HCT116 (cell line): ENCODE measurements around the gene FBXL2. TPM values are rescaled to one million over a fixed set of nuclear protein-coding genes. Genes with fewer than 3 reads are reported as not detected.
"Not testable (repeated sequence)": the region's sequence is repeated elsewhere in the genome, so short reads cannot be mapped to it uniquely, and the experiment has no call there.

ENCODE experiments used
- ATAC-seq: fragments of 200-7000 bp; cut with Tn5 transposase; 2 replicates; pipeline ENCODE4 v1.9.1; 2020; ENCODE audit warnings: mild to moderate bottlenecking, moderate library complexity
- BruUV-seq: library from RNA; stranded (reverse); fragments of 400-500 nt; replicated peaks from 2 replicates; lab custom pipeline; 2021; lab: Mats Ljungman, UMichigan
- CTCF ChIA-PET: fragments of 300-600 bp; sonication (Branson Sonifier 250); formaldehyde crosslinking; loops from one replicate; lab custom pipeline; 2021; ENCODE audit warnings: antibody characterized with exemption; lab: Charles Lee
- POLR2A ChIA-PET: fragments of 300-600, 350-600 bp; sonication (Branson Sonifier 250); formaldehyde crosslinking; loops from one replicate; lab custom pipeline; 2021; ENCODE audit warnings: antibody characterized with exemption; lab: Charles Lee
- RAD21 ChIA-PET, 2 experiments: fragments of 300-600 bp; sonication (Branson Sonifier 250); formaldehyde crosslinking; loops; one replicate each; lab custom pipeline; 2023; ENCODE audit warnings: low total read pairs in 2 of 2; ENCODE audit not compliant: uncharacterized antibody in 2 of 2, unreplicated experiment in 2 of 2, low non-redundant PET in 1 of 2; lab: Charles Lee
- DNase-seq: peaks from one replicate; pipeline ENCODE4 v3.0.0-alpha.2; 2010; ENCODE audit warnings: low read depth, low spot score
- H2AFZ ChIP-seq: fragments of 200-600 bp; shearing (Covaris generic), sonication (generic); 2 replicates; pipeline ENCODE4 v1.6.1; 2017; ENCODE audit warnings: low read depth, mixed run types, mixed read lengths, antibody characterized with exemption, low read length; ENCODE audit not compliant: poor library complexity, severe bottlenecking
- H3K27ac ChIP-seq: 2 replicates; pipeline ENCODE4 v1.5.1; 2012; ENCODE audit warnings: low read depth, low read length
- H3K27me3 ChIP-seq: fragments of 200-600 bp; sonication (generic); 2 replicates; pipeline ENCODE4 v1.6.1; 2016; ENCODE audit warnings: mixed run types, low read length, mixed read lengths; ENCODE audit not compliant: insufficient read depth
- H3K36me3 ChIP-seq, 2 experiments: fragments of 200-500 bp in 1 of 2; fragments of 200-600 bp in 1 of 2; sonication (Bioruptor generic) in 1 of 2; sonication (generic) in 1 of 2; 2 replicates each; pipeline versions ENCODE4 v1.5.1 to v1.6.1; 2014 to 2016; ENCODE audit warnings: low read length in 2 of 2, inconsistent platforms in 1 of 2, mixed read lengths in 1 of 2, mixed run types in 1 of 2; ENCODE audit not compliant: insufficient read depth in 2 of 2, control insufficient read depth in 1 of 2
- H3K4me1 ChIP-seq, 2 experiments: fragments of 200-600 bp in 1 of 2; sonication (generic) in 1 of 2; 2 replicates each; pipeline versions ENCODE4 v1.5.1 to v1.6.1; 2012 to 2017; ENCODE audit warnings: low read length in 2 of 2, inconsistent platforms in 1 of 2, mild to moderate bottlenecking in 1 of 2, mixed read lengths in 1 of 2, mixed run types in 1 of 2, moderate library complexity in 1 of 2; ENCODE audit not compliant: insufficient read depth in 2 of 2, control insufficient read depth in 1 of 2
- H3K4me2 ChIP-seq: fragments of 200-600 bp; sonication (generic); 2 replicates; pipeline ENCODE4 v1.6.1; 2017; ENCODE audit warnings: mixed run types, low read length, mixed read lengths
- H3K4me3 ChIP-seq, 2 experiments: fragments of 200-600 bp in 1 of 2; sonication (generic) in 1 of 2; replicated peaks in 1 of 2; 2 replicates each; pipeline ENCODE4 v1.5.1; 2011 to 2016; ENCODE audit warnings: low read length in 2 of 2, control low read depth in 1 of 2, low read depth in 1 of 2, mild to moderate bottlenecking in 1 of 2, mixed read lengths in 1 of 2, mixed run types in 1 of 2
- H3K79me2 ChIP-seq: fragments of 200-600 bp; sonication (generic); 2 replicates; pipeline ENCODE4 v1.6.1; 2017; ENCODE audit warnings: mild to moderate bottlenecking, mixed run types, low read length, moderate library complexity, mixed read lengths; ENCODE audit not compliant: insufficient read depth
- H3K9ac ChIP-seq: fragments of 200-600 bp; sonication (generic); 2 replicates; pipeline ENCODE4 v1.6.1; 2016; ENCODE audit warnings: low read length, mixed read lengths
- H3K9me2 ChIP-seq: fragments of 200-600 bp; sonication (generic), shearing (Covaris generic); 2 replicates; pipeline ENCODE4 v1.6.1; 2017; ENCODE audit warnings: mixed run types, mild to moderate bottlenecking, moderate library complexity; ENCODE audit not compliant: insufficient read depth
- H3K9me3 ChIP-seq, 2 experiments: fragments of 200-500 bp in 1 of 2; fragments of 200-600 bp in 1 of 2; sonication (Bioruptor generic) in 1 of 2; sonication (generic) in 1 of 2; 2 replicates each; pipeline ENCODE4 v1.6.1; 2014 to 2017; ENCODE audit warnings: low read length in 2 of 2, mixed read lengths in 2 of 2, inconsistent platforms in 1 of 2, low read depth in 1 of 2, mild to moderate bottlenecking in 1 of 2, mixed run types in 1 of 2, moderate library complexity in 1 of 2; ENCODE audit not compliant: control insufficient read depth in 1 of 2, insufficient read depth in 1 of 2
- H4K20me1 ChIP-seq: fragments of 200-600 bp; sonication (generic), shearing (Covaris generic); 2 replicates; pipeline ENCODE4 v1.6.1; 2017; ENCODE audit warnings: mixed run types, mild to moderate bottlenecking, moderate library complexity; ENCODE audit not compliant: insufficient read depth
- CEBPB ChIP-seq: IDR thresholded peaks from 2 replicates; pipeline ENCODE4 v1.6.1; 2012; ENCODE audit warnings: low read depth
- EGR1 ChIP-seq: IDR thresholded peaks from 2 replicates; pipeline ENCODE4 v1.6.1; 2012; ENCODE audit warnings: low read depth
- POLR2AphosphoS5 ChIP-seq: IDR thresholded peaks from 2 replicates; pipeline ENCODE4 v1.6.1; 2011; ENCODE audit warnings: mild to moderate bottlenecking, low read depth, low read length, moderate library complexity
- ZNF274 ChIP-seq: fragments of 200-500 bp; sonication (Bioruptor generic); IDR thresholded peaks from 2 replicates; pipeline ENCODE4 v1.6.1; 2014; ENCODE audit warnings: mild to moderate bottlenecking, low read depth, low read length, inconsistent platforms
- intact Hi-C: fragments of 100-400 bp; cut with micrococcal nuclease; formaldehyde crosslinking; loops from 2 replicates; pipeline ENCODE4 v1.10.0; 2022
- total RNA-seq: library from RNA; stranded (reverse); gene quantifications from one replicate; pipeline ENCODE4 v1.2.1, GENCODE V29; 2021; ENCODE audit not compliant: unreplicated experiment

FBXL2 gene
- total RNA-seq, 1 experiment from 2014 or later, result 12.8 TPM

GRCh38 chr3:33410816-33411215 is 133.6 kb downstream of the FBXL2 start:
- RAD21 ChIA-PET, H2AFZ ChIP-seq, BruUV-seq, H3K9me2 ChIP-seq, DNase-seq, H3K9me3 ChIP-seq, H4K20me1 ChIP-seq, CTCF ChIA-PET, H3K4me1 ChIP-seq, H3K9ac ChIP-seq, intact Hi-C loops, ATAC-seq, POLR2A ChIA-PET, H3K4me2 ChIP-seq, H3K27ac ChIP-seq, H3K4me3 ChIP-seq, H3K27me3 ChIP-seq: not testable (repeated sequence)
- Histone ChIP-seq H3K79me2 (peaks cover 46% of the 10 kb centered on the region; the same call in 1 of the 2 replicates), H3K36me3 (peaks cover 42 to 76% of the 10 kb centered on the region in 2 experiments)

DNA sequence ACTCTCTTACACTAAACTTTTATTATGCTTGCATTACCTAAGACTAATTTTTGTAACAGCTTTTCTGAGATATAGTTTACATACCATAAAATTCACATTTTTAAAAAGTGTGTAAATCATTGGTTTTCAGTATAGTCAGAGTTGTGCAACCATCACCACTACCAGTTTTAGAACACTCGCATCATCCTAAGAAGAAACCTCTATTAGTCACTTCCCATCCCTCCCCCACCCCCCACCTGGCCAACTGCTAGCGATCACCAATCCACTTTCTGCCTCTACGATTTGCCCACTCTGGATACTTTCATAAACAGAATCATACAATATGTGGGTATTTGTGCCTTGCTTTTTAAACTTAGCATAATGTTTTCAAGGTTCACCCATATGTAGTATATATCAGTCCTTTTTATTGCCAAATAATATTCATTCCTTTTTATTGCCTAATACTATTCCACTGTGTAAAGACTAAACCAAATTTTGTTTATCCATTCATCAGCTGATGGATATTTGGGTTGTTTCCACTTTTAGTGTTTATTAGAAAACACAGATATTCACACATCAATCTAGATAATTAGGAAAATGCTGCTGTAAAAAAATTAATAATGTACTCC is 139.9 kb downstream of the FBXL2 start:
- RAD21 ChIA-PET, result no interaction called here
- no peaks in the 10 kb centered on the region for H4K20me1 ChIP-seq
- no peak for ATAC-seq
- no peaks in the 10 kb centered on the region for H3K27me3 ChIP-seq
- H3K4me2 ChIP-seq, result no peak overlapping the region
- TF ChIP-seq ZNF274 (no peak), POLR2AphosphoS5 (no peak), CEBPB (peak; percentile 40; the same call in 1 of the 2 replicates), EGR1 (no peak)
- TF ChIP-seq, all 23 proteins: peak for 1
- Histone ChIP-seq H3K36me3 (peaks cover 18 to 44% of the 10 kb centered on the region in 2 experiments; a peak in 3 of 4 replicates), H3K4me3 (no peak overlapping the region), H3K9me3 (no peaks in the 10 kb centered on the region), H3K4me1 (peaks cover 0 to 3% of the 10 kb centered on the region in 2 experiments; a peak in 1 of 4 replicates), H3K79me2 (peaks cover 87% of the 10 kb centered on the region), H2AFZ (no peak overlapping the region), H3K9me2 (no peaks in the 10 kb centered on the region), H3K9ac (no peak overlapping the region), H3K27ac (no peak overlapping the region)
- BruUV-seq, result no TSS peak
- CTCF ChIA-PET, result no interaction called here
- no peak for DNase-seq
- POLR2A ChIA-PET, result no interaction called here
- intact Hi-C loops, result no loop called here
